ENCODE measurements around the gene HPSE2. TPM values are rescaled to one million over a fixed set of nuclear protein-coding genes. Genes with fewer than 3 reads are reported as not detected.

Gene HPSE2
- total RNA-seq, 1 donor from 2014 or later, result not detected

DNA sequence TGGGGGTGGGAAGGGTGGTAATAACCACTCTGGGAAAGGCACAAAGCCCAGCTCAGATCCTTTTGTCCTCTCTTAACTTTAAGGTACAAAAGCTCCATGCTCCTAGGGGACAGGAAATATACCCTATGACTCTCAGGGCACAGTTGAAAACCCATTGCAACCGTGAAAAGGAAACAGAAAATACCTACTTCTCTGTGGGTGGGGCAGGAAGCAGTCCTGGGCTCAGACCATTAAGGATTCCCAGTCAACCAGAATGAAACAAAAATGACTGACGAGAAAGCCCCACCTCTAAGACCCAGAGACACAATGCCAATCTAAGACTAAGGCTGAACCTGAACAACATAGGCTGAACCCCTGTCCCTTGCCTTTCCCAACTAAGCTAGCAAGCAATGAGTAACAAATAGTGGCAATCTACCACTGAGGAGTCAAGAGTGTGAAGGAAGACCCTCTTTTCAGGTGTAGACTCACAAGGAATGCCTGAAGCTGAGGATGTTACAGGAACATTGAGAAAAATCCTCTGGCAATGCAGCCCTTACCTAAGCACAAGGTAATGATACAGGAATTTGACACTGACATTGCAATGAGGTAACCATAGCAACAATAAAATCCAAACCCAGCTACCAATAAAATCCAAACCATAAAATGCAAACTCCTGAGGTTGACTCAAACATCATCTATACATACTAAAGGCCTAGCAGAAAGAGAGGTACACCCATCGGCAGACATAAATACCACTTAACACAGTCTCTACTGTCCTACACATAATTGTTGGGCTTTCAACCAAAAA lies 380.1 kb downstream of the HPSE2 start:
- intact Hi-C loops (cut with micrococcal nuclease), result no loop called here

DNA sequence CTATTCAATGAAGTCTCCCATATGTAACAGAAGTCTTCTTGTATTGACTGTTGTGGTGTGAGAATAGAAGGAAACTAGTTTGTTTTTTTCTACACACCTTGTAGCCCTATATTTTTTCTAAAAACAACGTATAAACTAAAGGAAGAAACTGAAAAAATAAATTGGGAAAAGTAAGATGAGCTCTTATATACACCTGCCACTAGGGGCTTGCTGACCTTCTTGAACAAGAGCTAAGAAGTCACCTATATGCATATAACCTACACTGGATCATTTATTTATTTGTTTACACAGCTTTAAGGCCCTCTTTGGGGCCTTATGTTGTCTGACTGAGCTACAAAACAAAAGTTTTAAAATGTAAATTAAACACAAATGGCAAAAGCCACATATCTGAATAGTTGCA lies 383.0 kb downstream of the HPSE2 start:
- intact Hi-C loops (cut with micrococcal nuclease), result no loop called here

DNA sequence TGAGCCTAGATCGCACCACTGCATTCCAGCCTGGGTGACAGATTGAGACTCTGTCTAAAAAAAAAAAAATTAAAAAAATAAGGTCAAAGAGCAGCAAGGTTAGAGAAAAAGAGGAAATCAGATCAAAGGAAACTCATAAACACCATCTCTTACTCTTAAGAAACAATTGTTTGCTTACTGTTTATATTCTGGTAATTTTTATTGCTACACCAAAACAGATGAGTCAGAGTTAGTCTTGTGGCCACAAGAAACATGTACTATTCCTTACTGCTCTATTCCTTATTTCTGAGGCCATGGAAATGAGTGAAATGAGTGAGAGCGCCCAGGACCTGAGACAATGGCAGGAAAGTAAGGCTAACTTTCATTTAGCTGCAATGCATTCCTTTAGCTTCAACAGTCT lies 387.3 kb downstream of the HPSE2 start:
- intact Hi-C loops (cut with micrococcal nuclease), result no loop called here

DNA sequence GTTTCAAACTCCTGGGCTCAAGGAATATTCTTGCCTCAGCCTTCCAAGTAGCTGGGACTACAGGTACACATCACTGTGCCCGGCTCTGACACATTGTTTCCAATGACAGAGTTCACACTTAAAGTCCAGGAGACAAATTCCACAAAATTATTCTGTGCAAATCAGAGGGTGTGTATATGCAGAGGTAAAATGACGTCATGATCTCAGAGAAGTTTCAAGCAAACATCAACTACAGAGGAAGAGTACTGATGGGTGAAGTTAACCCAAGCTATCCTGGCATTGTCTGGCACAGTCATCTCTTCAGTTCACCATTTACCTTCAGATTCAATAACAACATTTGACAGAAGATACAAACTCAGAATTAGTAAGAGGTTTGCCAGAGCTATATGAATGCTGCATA lies 388.9 kb downstream of the HPSE2 start:
- intact Hi-C loops (cut with micrococcal nuclease), result no loop called here

- intact Hi-C loops (cut with micrococcal nuclease), result no loop called here
These were observed 402.1 kb downstream of the HPSE2 start for GRCh38 chr10:98833542-98833941.

DNA sequence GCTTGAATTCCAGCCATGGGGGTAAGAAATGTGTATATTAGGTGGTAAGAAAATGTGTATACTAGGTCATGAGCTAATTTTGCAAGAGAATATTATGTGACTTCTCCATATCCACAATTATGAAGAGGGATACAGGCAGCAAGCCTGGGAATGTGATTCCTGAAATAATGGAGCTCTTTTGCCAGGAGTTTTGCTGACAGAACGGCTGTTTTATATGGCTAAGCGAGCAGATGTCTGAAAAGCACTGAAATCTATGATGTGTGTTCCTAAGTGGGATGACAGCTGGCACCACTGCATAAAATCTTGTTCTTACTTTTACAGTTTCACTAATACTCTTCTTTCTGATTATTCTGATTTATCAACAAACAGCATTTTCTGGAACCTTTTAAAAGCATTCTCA lies 402.9 kb downstream of the HPSE2 start:
- intact Hi-C loops (cut with micrococcal nuclease), result no loop called here

GRCh38 chr10:98832196-98832595 lies 403.5 kb downstream of the HPSE2 start:
- intact Hi-C loops (cut with micrococcal nuclease), result no loop called here

DNA sequence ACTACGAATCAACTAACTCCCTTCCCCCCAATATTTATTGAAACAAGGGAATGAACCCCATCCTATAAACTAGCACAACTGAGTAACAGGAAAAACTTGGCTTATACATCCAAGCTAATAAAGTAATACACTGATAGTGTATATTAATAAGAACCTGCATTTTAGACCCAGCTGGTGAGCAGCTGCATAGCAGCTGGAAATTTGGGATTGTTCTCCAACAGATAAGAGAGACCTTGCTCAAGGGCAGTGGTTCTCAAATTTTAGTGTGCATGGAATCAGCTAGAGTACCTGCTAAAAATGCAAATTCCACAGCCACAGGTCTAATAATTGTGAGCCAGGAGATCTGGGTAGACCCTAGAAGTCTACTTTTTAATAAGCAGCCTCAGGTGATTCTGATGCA lies 404.3 kb downstream of the HPSE2 start:
- intact Hi-C loops (cut with micrococcal nuclease), result no loop called here

GRCh38 chr10:98825741-98826140 lies 409.9 kb downstream of the HPSE2 start:
- intact Hi-C loops (cut with micrococcal nuclease), result no loop called here

DNA sequence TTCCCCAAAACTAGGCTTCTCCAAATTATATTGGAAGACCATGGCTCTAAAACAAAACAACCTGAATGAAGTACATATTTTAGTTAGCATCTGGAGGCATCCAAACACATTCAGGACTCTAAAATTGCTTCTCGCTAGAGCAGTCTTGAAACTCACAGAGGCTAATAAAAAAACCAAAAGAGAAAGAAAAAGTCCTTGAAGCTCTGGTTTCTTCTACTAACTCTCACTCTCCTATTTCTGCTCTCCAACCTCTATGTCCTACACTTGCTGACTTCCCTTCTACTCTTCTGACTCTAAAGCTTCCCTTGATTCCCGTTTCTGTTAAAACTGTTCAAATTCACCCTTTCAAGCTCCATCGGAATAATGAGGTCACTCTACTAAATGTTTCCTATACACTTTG lies 418.3 kb downstream of the HPSE2 start:
- intact Hi-C loops (cut with micrococcal nuclease), result no loop called here

DNA sequence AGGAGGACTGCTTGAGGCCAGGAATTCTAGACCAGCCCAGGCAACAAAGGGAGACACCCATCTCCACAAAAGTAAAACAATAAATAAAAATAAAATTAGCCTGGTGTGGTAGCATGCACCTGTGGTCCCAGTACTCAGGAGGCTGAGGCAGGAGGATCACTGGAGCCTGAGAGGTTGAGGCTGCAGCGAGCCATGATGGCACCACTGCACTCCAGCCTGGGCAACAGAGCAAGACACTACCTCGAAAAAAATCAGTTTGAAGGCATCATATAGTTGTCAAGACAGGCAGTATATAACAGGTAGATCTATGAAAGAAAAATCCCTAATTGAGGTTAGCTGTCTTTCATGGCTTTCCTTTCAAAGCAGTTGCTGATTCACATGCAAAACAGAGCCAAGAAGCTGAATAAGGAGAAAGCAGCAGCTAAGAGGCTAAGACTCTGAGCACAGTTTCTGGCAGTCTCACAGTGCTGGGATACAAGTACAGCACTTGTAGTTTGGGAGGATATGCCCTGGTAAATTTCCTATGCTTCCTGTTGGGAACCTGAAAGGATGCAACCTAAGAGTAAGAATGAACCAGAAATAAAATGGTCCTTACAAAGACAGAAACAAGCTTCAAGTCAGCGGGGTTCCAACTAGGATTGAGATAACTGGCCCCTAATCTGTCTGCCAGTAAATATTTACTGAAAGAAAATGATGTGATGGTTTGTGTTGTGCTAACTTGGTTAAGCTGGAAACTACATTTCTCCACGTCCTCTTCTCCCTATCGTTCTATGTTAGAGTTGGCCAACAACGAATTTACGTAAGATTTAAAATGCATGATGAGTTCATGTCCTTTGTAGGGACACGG lies 420.4 kb downstream of the HPSE2 start:
- intact Hi-C loops (cut with micrococcal nuclease), result no loop called here

GRCh38 chr10:98814470-98814869 lies 421.2 kb downstream of the HPSE2 start:
- intact Hi-C loops (cut with micrococcal nuclease), result no loop called here

- intact Hi-C loops (cut with micrococcal nuclease), result no loop called here
These were observed 427.3 kb downstream of the HPSE2 start for GRCh38 chr10:98808282-98808892.

DNA sequence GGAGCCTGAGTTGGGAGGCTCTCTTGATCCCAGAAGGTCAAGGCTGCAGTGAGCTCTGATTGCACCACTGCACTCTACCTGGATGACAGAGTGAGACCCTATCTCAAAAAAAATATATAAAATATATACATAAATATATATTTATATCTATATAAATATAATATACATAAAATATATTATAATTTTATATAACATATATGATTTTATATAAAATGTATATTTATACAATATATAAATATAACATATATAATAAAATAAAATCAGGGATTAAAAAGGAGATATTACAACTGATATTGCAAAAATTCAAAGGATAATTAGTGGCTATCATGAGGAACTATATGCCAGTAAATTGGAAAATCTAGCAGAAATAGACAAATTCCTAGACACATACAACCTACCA lies 435.4 kb downstream of the HPSE2 start:
- intact Hi-C loops (cut with micrococcal nuclease), result no loop called here

DNA sequence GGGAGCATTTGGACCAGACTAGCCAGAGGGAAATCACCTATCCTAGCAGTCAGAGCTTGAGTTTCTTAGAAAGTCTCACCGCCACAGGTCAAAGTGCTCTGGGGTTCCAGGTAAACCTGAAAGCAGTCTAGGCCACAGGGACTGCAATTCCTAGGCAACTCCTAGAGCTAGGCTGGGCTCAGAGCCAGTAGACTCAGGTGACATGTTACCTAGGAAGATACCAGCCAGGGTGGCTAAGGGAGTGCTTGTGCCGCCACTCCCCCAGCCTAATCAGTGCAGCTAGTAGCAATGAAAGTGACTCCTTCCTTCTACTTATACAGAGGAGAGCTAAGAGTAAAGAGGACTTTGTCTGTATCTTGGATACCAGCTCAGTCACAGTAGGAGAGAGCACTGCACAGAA lies 440.2 kb downstream of the HPSE2 start:
- intact Hi-C loops (cut with micrococcal nuclease), result no loop called here

GRCh38 chr10:98790817-98791216 lies 444.8 kb downstream of the HPSE2 start:
- intact Hi-C loops (cut with micrococcal nuclease), result no loop called here

DNA sequence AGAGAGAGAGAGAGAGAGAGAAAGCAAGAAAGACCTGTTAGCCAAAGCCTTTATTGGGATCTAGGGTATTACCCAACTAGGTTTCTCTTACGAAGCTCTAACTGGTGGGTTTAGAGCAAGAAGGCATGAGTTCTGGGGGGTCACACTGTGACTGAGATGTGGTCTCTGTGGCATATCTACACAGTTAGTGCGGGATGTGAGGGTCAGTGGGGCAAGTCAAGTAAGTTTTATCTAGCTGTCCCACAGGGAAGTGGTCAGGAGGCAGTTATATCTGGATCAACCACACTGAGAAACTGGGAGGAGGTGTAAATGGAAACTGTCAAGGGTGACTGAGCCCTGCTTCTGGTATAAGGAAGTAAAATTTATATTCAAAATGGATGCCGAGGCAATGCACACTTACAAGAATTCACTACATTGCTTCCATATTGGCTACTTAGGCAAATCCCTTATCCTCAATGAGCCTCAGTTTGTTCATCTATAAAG lies 457.3 kb downstream of the HPSE2 start:
- intact Hi-C loops (cut with micrococcal nuclease), result no loop called here

GRCh38 chr10:98758463-98758862 lies 477.2 kb downstream of the HPSE2 start:
- intact Hi-C loops (cut with micrococcal nuclease), result no loop called here

GRCh38 chr10:98748298-98748697 lies 487.4 kb downstream of the HPSE2 start:
- intact Hi-C loops (cut with micrococcal nuclease), result loop anchor here (2.0 to 5.0 kb wide), 2 partner anchors 294 to 499 kb away; no protein-coding TSS in a partner anchor

GRCh38 chr10:98745645-98746044 lies 490.0 kb downstream of the HPSE2 start:
- intact Hi-C loops (cut with micrococcal nuclease), result loop anchor here (5.0 kb wide), 1 partner anchor 297 kb away; no protein-coding TSS in a partner anchor

GRCh38 chr10:98720551-98720950 lies 515.1 kb downstream of the HPSE2 start:
- intact Hi-C loops (cut with micrococcal nuclease), result loop anchor here (2.0 kb wide), 1 partner anchor 36 kb away; no protein-coding TSS in a partner anchor

DNA sequence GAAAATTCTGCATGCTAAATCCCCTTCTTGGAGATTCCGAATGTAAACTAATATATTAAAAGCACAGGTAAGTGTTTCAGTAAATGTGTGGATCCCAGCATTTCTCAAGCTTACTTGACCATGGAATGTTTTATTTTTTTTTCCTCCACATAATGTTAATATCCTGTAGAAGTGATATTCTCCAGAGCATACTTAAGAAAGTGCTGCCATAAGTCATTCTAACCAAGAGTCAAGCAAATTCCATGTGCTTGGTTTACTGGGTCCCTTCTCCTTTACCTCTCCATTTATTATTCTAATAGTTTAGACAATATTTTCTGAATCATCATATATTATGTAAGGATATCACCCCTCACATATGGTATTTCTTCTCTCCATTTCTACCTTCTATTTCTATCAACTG lies 522.1 kb downstream of the HPSE2 start:
- intact Hi-C loops (cut with micrococcal nuclease), result no loop called here

Measured in T-helper 2 cell treated with Interferon-gamma antibody and Interleukin-4, amounts not matched to agents 100 ng/mL and 5 ng/mL, for 36 hours (primary cell).